ENCODE measurements around the gene PDIK1L. TPM values are rescaled to one million over a fixed set of nuclear protein-coding genes. Genes with fewer than 3 reads are reported as not detected.

PDIK1L gene
- total RNA-seq, 1 donor from 2014 or later: 12.0 TPM

GRCh38 chr1:26145041-26145959, 33.7 kb downstream of the PDIK1L start:
- Histone ChIP-seq H3K27me3 (peaks cover 64% of the 10 kb centered on the region), H3K9me3 (ENCODE audit: low read depth) (no peaks in the 10 kb centered on the region), H2AFZ (replicated peaks) (no peak overlapping the region), H3K9ac (no peak overlapping the region), H3K79me2 (ENCODE audit: low read depth) (no peaks in the 10 kb centered on the region), H3K36me3 (no peaks in the 10 kb centered on the region), H3K27ac (no peak overlapping the region), H3K4me1 (no peaks in the 10 kb centered on the region), H3K4me3 (no peak overlapping the region), H3F3A (ENCODE audit: low read depth) (no peaks in the 10 kb centered on the region), H3K4me2 (no peak overlapping the region), H4K20me1 (ENCODE audit: low read depth) (no peaks in the 10 kb centered on the region)
- Mint-ChIP-seq H3K36me3 (no peaks in the 10 kb centered on the region), H3K4me1 (peaks cover 8% of the 10 kb centered on the region), H3K27me3 (ENCODE audit: insufficient read depth, low read depth) (peaks cover 2% of the 10 kb centered on the region), H3K4me3 (no peak overlapping the region), H3K27ac (no peak overlapping the region), H3K9me3 (no peaks in the 10 kb centered on the region)
- no peak for TF ChIP-seq EZH2 (IDR thresholded peaks at IDR 0.05)
- TF ChIP-seq, protein P1, sequence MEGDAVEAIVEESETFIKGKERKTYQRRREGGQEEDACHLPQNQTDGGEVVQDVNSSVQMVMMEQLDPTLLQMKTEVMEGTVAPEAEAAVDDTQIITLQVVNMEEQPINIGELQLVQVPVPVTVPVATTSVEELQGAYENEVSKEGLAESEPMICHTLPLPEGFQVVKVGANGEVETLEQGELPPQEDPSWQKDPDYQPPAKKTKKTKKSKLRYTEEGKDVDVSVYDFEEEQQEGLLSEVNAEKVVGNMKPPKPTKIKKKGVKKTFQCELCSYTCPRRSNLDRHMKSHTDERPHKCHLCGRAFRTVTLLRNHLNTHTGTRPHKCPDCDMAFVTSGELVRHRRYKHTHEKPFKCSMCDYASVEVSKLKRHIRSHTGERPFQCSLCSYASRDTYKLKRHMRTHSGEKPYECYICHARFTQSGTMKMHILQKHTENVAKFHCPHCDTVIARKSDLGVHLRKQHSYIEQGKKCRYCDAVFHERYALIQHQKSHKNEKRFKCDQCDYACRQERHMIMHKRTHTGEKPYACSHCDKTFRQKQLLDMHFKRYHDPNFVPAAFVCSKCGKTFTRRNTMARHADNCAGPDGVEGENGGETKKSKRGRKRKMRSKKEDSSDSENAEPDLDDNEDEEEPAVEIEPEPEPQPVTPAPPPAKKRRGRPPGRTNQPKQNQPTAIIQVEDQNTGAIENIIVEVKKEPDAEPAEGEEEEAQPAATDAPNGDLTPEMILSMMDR (IDR thresholded peaks at IDR 0.05): peak; percentile 77
- TF ChIP-seq EZH2phosphoT487 (IDR thresholded peaks at IDR 0.05): no peak
- DNase-seq (ENCODE audit: low spot score): peak; percentile 91

- Histone ChIP-seq H3K27ac (no peak overlapping the region), H3K4me1 (no peaks in the 10 kb centered on the region), H3F3A (ENCODE audit: low read depth) (no peaks in the 10 kb centered on the region), H3K9me3 (ENCODE audit: low read depth) (no peaks in the 10 kb centered on the region), H3K9ac (no peak overlapping the region), H3K36me3 (no peaks in the 10 kb centered on the region), H3K4me2 (no peak overlapping the region), H3K27me3 (peaks cover 70% of the 10 kb centered on the region), H3K79me2 (ENCODE audit: low read depth) (no peaks in the 10 kb centered on the region), H3K4me3 (no peak overlapping the region), H2AFZ (replicated peaks) (no peak overlapping the region), H4K20me1 (ENCODE audit: low read depth) (no peaks in the 10 kb centered on the region)
- H3K9me3 Mint-ChIP-seq: no peaks in the 10 kb centered on the region
- TF ChIP-seq, protein P1 (IDR thresholded peaks at IDR 0.05): no peak
- no peak for TF ChIP-seq EZH2phosphoT487 (IDR thresholded peaks at IDR 0.05)
- TF ChIP-seq EZH2 (IDR thresholded peaks at IDR 0.05): no peak
- DNase-seq (ENCODE audit: low spot score): no peak
- no peak overlapping the region for H3K27ac Mint-ChIP-seq
- no peaks in the 10 kb centered on the region for H3K36me3 Mint-ChIP-seq
- peaks cover 2% of the 10 kb centered on the region for H3K27me3 Mint-ChIP-seq (ENCODE audit: insufficient read depth, low read depth)
- peaks cover 8% of the 10 kb centered on the region for H3K4me1 Mint-ChIP-seq
- H3K4me3 Mint-ChIP-seq: no peak overlapping the region
Measured at GRCh38 chr1:26145960-26146294, 34.3 kb downstream of the PDIK1L start.

- no peaks in the 10 kb centered on the region for H3K9me3 Mint-ChIP-seq
- Histone ChIP-seq H3K9ac (no peak overlapping the region), H3K4me3 (no peak overlapping the region), H3F3A (ENCODE audit: low read depth) (peaks cover 1% of the 10 kb centered on the region), H3K27me3 (peaks cover 97% of the 10 kb centered on the region), H3K4me2 (no peak overlapping the region), H4K20me1 (ENCODE audit: low read depth) (peaks cover 2% of the 10 kb centered on the region), H3K27ac (no peak overlapping the region), H3K79me2 (ENCODE audit: low read depth) (no peaks in the 10 kb centered on the region), H2AFZ (replicated peaks) (no peak overlapping the region), H3K4me1 (peaks cover 2% of the 10 kb centered on the region), H3K36me3 (no peaks in the 10 kb centered on the region), H3K9me3 (ENCODE audit: low read depth) (no peaks in the 10 kb centered on the region)
- H3K4me1 Mint-ChIP-seq: peaks cover 14% of the 10 kb centered on the region
- no peak overlapping the region for H3K4me3 Mint-ChIP-seq
- no peaks in the 10 kb centered on the region for H3K27me3 Mint-ChIP-seq (ENCODE audit: insufficient read depth, low read depth)
- DNase-seq (ENCODE audit: low spot score): no peak
- H3K27ac Mint-ChIP-seq: peak overlapping the region; percentile 44
- TF ChIP-seq, protein P1 (IDR thresholded peaks at IDR 0.05): no peak
- TF ChIP-seq EZH2phosphoT487 (IDR thresholded peaks at IDR 0.05) (no peak), EZH2 (IDR thresholded peaks at IDR 0.05) (no peak)
- H3K36me3 Mint-ChIP-seq: no peaks in the 10 kb centered on the region
Measured at GRCh38 chr1:26148887-26149286, 37.3 kb downstream of the PDIK1L start.
